Keratinocyte (primary cell): ENCODE measurements around the gene PPM1H. TPM values are rescaled to one million over a fixed set of nuclear protein-coding genes. Genes with fewer than 3 reads are reported as not detected.

Experiments
- DNase-seq: peaks from one replicate; pipeline ENCODE4 v3.0.0-alpha.2; 2011; ENCODE audit warnings: low read depth, missing footprints, low spot score
- FAIRE-seq: peaks from 2 replicates; lab custom pipeline; 2011; peaks lifted over from hg19 to GRCh38; lab: Jason Lieb, UNC
- H2AFZ ChIP-seq: 2 replicates; pipeline ENCODE4 v1.6.0; 2012; ENCODE audit warnings: low read length, control low read depth, inconsistent platforms; ENCODE audit not compliant: control insufficient read depth
- H3K27ac ChIP-seq: 2 replicates; pipeline ENCODE4 v1.5.1; 2011; ENCODE audit warnings: low read length; ENCODE audit not compliant: control insufficient read depth, insufficient read depth
- H3K27me3 ChIP-seq: 3 replicates; pipeline ENCODE4 v1.6.0; 2011; ENCODE audit warnings: low read length; ENCODE audit not compliant: control insufficient read depth, insufficient read depth; ENCODE audit errors: extremely low read depth
- H3K36me3 ChIP-seq, 2 experiments: 2 replicates in 1 of 2; 3 replicates in 1 of 2; pipeline ENCODE4 v1.5.1; 2011; ENCODE audit warnings: low read length in 2 of 2, mild to moderate bottlenecking in 1 of 2; ENCODE audit not compliant: control insufficient read depth in 2 of 2, insufficient read depth in 2 of 2; ENCODE audit errors: extremely low read depth in 1 of 2
- H3K4me1 ChIP-seq: 3 replicates; pipeline ENCODE4 v1.5.1; 2011; ENCODE audit warnings: low read length; ENCODE audit not compliant: control insufficient read depth, insufficient read depth; ENCODE audit errors: extremely low read depth
- H3K4me2 ChIP-seq: 3 replicates; pipeline ENCODE4 v1.6.0; 2011; ENCODE audit warnings: low read depth, low read length; ENCODE audit not compliant: control insufficient read depth, insufficient read depth; ENCODE audit errors: extremely low read depth
- H3K4me3 ChIP-seq, 3 experiments: fragments of 200-600 bp in 1 of 3; sonication (generic) in 1 of 3; 2 replicates in 2 of 3; 3 replicates in 1 of 3; pipeline ENCODE4 v1.5.1; 2011 to 2016; ENCODE audit warnings: low read length in 3 of 3, mild to moderate bottlenecking in 3 of 3, control low read depth in 2 of 3, inconsistent platforms in 1 of 3, low read depth in 1 of 3, mixed read lengths in 1 of 3, mixed run types in 1 of 3, moderate library complexity in 1 of 3; ENCODE audit not compliant: control insufficient read depth in 2 of 3, insufficient read depth in 2 of 3; ENCODE audit errors: extremely low read depth in 1 of 3
- H3K79me2 ChIP-seq: 2 replicates; pipeline ENCODE4 v1.6.0; 2012; ENCODE audit warnings: low read length; ENCODE audit not compliant: control insufficient read depth, insufficient read depth
- H3K9ac ChIP-seq: 3 replicates; pipeline ENCODE4 v1.6.0; 2011; ENCODE audit warnings: low read length; ENCODE audit not compliant: control insufficient read depth, insufficient read depth; ENCODE audit errors: extremely low read depth
- H3K9me1 ChIP-seq: 3 replicates; pipeline ENCODE4 v1.6.0; 2011; ENCODE audit warnings: low read length; ENCODE audit not compliant: control insufficient read depth, insufficient read depth; ENCODE audit errors: extremely low read depth
- H3K9me3 ChIP-seq: 2 replicates; pipeline ENCODE4 v1.5.1; 2012; ENCODE audit warnings: low read depth, low read length; ENCODE audit not compliant: control insufficient read depth
- H4K20me1 ChIP-seq: 3 replicates; pipeline ENCODE4 v1.6.0; 2011; ENCODE audit warnings: low read length; ENCODE audit not compliant: control insufficient read depth, insufficient read depth; ENCODE audit errors: extremely low read depth
- EZH2 ChIP-seq: IDR thresholded peaks from one replicate; pipeline ENCODE4 v1.6.1; 2012; ENCODE audit warnings: inconsistent platforms, mild to moderate bottlenecking, low read length, moderate library complexity
- dilution Hi-C: fragments of 300-500 bp; cut with MboI; formaldehyde crosslinking; loops from one replicate; pipeline ENCODE4 v1.7.0; 2020; ENCODE audit warnings: low sequenced_read_pairs; ENCODE audit not compliant: extremely low pct_ligation_motif_present
- polyA plus RNA-seq, 5 experiments: library from polyadenylated mRNA; depleted of rRNA in 3 of 5; stranded (reverse) in 3 of 5; stranded (forward) in 1 of 5; unstranded in 1 of 5; fragments of >200 nt; gene quantifications; 1 replicate in 1 of 5; 2 replicates in 3 of 5; 3 replicates in 1 of 5; pipeline versions ENCODE4 v1.2.1 to v1.2.3, GENCODE V29; 2011 to 2012; ENCODE audit warnings: missing spikeins in 2 of 5, low read depth in 1 of 5, low replicate concordance in 1 of 5
- TF ChIP-seq, protein P1 (sequence below), 3 experiments: IDR thresholded peaks in 1 of 3; conservative IDR thresholded peaks in 1 of 3; optimal IDR thresholded peaks in 1 of 3; 2 replicates in 2 of 3; 3 replicates in 1 of 3; pipeline versions ENCODE3 to v1.5.1; 2011; ENCODE audit warnings: low read length in 3 of 3, mild to moderate bottlenecking in 3 of 3, moderate library complexity in 2 of 3, control low read depth in 1 of 3, inconsistent platforms in 1 of 3; ENCODE audit not compliant: insufficient read depth in 2 of 3; ENCODE audit errors: extremely low read depth in 1 of 3

The PPM1H gene
- polyA plus RNA-seq, 1 donor (not counting 4 experiments of a cell fraction or from before 2014, with no cell fraction given): 0.09 TPM

DNA sequence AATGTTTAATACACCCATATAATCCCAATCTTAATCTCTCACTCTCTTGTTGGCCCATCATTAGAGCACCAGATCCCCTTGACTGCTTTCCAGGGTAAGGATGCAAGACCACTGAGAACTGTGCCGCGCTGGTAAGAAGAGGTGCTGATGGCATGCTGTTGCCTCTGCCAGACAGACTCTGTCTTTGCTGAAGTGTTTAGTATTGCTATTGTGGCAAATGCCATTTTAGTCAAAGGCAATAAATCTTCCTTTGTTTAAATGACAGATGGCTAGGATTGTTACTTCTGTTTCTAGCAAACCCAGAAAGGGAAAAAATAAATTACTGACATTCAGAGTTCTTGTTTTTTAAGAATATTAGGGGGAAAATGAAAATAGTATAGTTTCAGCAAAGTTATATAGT, 316.0 kb downstream of the PPM1H start:
- TF ChIP-seq, protein P1, sequence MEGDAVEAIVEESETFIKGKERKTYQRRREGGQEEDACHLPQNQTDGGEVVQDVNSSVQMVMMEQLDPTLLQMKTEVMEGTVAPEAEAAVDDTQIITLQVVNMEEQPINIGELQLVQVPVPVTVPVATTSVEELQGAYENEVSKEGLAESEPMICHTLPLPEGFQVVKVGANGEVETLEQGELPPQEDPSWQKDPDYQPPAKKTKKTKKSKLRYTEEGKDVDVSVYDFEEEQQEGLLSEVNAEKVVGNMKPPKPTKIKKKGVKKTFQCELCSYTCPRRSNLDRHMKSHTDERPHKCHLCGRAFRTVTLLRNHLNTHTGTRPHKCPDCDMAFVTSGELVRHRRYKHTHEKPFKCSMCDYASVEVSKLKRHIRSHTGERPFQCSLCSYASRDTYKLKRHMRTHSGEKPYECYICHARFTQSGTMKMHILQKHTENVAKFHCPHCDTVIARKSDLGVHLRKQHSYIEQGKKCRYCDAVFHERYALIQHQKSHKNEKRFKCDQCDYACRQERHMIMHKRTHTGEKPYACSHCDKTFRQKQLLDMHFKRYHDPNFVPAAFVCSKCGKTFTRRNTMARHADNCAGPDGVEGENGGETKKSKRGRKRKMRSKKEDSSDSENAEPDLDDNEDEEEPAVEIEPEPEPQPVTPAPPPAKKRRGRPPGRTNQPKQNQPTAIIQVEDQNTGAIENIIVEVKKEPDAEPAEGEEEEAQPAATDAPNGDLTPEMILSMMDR (optimal IDR thresholded peaks at IDR 0.05 in 1 of 3, IDR thresholded peaks at IDR 0.05 in 1 of 3, conservative IDR thresholded peaks at IDR 0.05 in 1 of 3; ENCODE audit: extremely low read depth in 1 of 3, insufficient read depth in 2 of 3, low read length in 3 of 3): no peak
- no peak for TF ChIP-seq EZH2
- Histone ChIP-seq H3K27ac (no peak overlapping the region), H3K27me3 (no peaks in the 10 kb centered on the region), H3K9ac (no peak overlapping the region), H3K4me2 (no peak overlapping the region), H4K20me1 (no peaks in the 10 kb centered on the region), H3K79me2 (no peaks in the 10 kb centered on the region), H3K4me3 (no peak overlapping the region), H2AFZ (no peak overlapping the region), H3K9me1 (no peaks in the 10 kb centered on the region), H3K4me1 (no peaks in the 10 kb centered on the region), H3K36me3 (peaks cover 0 to under 1% of the 10 kb centered on the region in 2 experiments), H3K9me3 (no peaks in the 10 kb centered on the region)
- FAIRE-seq (no peak), DNase-seq (no peak)
- dilution Hi-C loops: loop anchor here (25.0 kb wide), 1 partner anchor 168 kb away; no protein-coding TSS in a partner anchor

DNA sequence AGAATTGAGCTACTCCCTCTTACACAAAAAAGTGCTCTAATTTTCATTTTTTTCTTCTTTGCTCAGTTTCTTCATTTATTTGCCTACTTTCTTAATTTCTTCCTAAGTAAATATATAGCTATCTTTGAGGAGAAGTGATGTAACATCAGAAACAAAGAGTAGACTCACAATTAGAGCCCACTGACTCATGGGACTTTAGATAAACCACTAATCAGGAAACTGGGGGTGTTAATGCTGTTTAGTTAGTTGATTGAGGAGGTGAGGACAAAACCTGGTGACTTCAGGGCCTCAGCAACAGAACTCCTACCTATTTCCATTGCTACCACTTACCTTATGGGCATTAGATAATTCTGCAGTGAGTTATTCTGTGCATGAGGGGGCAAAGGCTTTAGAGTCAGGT, 316.6 kb downstream of the PPM1H start:
- dilution Hi-C loops: loop anchor here (25.0 kb wide), 1 partner anchor 169 kb away; no protein-coding TSS in a partner anchor

More for the DNA sequence above, 316.6 kb downstream of the PPM1H start:
- H3K27me3 ChIP-seq: no peaks in the 10 kb centered on the region
- no peak overlapping the region for H3K4me3 ChIP-seq
- H3K4me2 ChIP-seq: no peak overlapping the region
- no peaks in the 10 kb centered on the region for H3K79me2 ChIP-seq
- no peak overlapping the region for H3K27ac ChIP-seq
- H3K36me3 ChIP-seq: peaks cover 0 to 3% of the 10 kb centered on the region in 2 experiments
- no peak overlapping the region for H3K9ac ChIP-seq
- no peak for FAIRE-seq
- H3K9me3 ChIP-seq: no peaks in the 10 kb centered on the region
- TF ChIP-seq, protein P1 (optimal IDR thresholded peaks at IDR 0.05 in 1 of 3, IDR thresholded peaks at IDR 0.05 in 1 of 3, conservative IDR thresholded peaks at IDR 0.05 in 1 of 3; ENCODE audit: extremely low read depth in 1 of 3, insufficient read depth in 2 of 3, low read length in 3 of 3): no peak
- no peak for TF ChIP-seq EZH2
- H3K4me1 ChIP-seq: no peaks in the 10 kb centered on the region
- no peak overlapping the region for H2AFZ ChIP-seq
- DNase-seq: no peak
- H3K9me1 ChIP-seq: no peaks in the 10 kb centered on the region
- H4K20me1 ChIP-seq: no peaks in the 10 kb centered on the region
